Fibroblast of skin of left quadriceps (primary cell): ENCODE measurements around the gene FAM111B.
"Not testable (repeated sequence)": the region's sequence is repeated elsewhere in the genome, so short reads cannot be mapped to it uniquely, and the experiment has no call there.

Experiments
- DNase-seq, 2 experiments: peaks; one replicate each; pipeline ENCODE4 v3.0.0-alpha.2; 2013; ENCODE audit warnings: low read depth in 2 of 2

FAM111B gene

DNA sequence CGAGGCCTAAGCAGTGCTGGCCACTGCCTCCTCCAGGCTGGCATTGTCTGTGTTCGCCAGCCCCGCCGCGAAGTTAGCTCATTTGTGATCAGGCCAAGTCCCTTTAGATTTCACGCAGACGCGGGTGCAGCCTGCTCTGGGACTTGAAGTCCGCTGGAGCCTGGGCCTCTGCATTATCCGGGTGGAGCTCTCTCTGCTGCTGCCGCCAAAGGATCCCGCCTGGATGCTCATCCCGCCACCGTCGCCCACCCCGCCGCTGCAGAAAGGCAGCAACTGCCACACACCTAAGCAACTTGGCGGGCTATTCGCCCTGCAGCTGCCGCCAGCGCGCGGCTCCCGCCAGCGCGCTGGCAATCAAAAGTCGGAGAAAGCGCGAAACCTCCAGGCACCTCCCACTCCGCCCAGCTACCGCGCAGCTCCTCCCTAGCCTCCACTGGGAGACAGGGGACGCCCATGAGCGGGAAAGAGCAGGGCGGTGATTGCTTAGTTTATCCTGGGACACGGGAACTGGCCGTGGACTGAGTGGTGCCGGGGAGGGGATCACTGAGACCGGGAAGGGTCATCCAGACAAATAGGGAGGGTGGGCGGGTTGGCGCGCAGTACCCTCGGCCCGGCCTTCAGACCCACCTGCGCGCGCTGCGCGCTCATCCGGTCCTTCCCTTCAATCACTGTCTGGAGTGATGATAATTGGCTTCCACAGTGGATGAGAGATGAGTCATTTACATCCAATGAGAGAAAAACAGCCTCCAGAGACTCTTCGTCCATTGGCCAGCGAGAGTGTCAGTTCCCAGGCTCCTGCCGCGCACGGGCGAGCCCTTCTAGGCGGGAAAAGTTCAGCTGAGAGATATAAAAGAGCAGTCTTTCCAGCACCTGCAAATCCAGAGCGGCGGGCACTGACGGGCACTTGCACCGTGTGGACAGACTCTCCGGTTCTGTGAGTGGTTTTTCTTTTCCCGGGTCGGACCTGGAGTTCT lies at the start of gene FAM111B:
FAM111B (plus strand) TSS at position 875 of the 974 bp plus-strand sequence. CDS start 2,389 bp downstream, outside the sequence.
- peak; percentile 83 to 85 for DNase-seq

DNA sequence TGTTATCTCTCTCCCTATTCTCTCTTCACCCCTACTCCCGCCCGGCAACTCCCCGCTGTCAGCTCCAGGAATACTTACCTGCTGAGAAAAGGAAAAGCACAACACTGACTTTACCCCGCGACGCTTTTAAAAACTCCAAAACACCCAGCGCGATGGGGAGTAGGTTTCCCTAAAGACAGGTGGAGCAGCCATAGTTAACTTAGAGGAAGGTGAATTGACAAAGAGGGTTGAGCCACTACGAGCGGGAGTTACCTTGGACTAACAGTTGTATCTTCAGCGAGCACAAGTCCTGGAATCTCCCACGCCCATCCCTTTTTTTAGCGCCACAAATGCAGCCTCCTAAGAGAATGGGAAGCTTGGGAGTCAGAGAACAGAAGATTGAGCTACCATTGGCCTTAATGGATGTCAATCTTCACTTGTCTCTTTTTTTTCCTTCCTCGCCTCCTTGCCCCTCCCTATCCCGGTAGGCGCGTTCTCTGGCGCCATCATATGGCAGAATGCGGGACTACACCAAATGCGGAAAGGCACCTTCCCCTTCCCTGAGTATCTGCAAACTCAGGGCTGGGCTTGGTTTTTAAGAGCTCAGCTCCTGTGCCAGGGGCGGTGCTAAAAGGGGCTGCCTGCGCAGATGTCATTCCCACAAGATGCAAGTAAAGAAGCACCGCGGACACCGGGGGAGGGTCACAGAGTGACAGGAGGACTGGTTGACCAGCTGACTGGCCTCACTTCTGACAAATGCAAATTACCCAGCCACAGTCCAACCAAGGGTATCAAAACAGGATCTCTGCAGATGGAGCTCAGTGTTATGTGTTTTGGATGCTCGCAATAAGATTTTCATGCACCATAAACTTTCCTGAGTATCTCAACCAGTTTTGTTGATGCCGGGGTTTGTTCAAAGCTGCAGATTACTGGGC lies 48.7 kb upstream of the FAM111B start:
- peak; percentile 86 to 87 for DNase-seq

- DNase-seq: not testable (repeated sequence)
Observed at GRCh38 chr11:59060096-59060495, 46.9 kb upstream of the FAM111B start.

DNA sequence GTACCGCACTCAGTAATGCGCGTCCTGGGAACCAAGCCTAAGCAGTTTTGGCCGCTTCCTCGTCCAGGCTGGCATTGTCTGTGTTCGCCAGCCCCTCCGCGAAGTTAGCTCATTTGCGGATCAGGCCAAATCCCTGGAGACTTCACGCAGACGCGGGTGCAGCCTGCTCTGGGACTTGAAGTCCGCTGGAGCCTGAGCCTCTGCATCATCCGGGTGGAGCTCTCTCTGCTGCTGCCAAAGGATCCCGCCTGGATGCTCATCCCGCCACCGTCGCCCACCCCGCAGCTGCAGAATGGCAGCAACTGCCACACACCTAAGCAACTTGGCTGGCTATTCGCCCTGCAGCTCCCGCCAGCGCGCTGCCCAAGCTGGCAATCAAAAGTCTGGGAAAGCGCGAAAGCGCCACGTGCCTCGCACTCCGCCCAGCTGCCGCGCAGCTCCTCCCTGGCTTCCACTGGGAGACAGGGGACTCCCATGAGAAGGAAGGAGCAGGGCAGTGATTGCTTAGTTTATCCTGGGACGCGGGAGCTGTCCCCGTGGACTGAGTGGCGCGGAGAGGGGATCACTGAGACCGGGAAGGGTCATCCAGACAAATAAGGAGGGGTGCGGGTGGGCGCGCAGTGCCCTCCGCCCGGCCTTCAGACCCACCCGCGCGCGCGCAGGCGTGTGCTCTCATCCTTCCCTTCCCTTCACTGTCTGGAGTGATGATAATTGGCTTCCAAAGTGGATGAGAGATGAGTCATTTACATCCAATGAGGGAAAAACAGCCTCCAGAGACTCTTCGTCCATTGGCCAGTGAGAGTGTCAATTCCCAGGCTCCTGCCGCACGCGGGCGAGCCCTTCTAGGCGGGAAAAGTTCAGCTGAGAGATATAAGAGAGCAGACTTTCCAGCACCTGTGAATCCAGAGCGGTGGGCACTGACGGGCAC lies 44.2 kb upstream of the FAM111B start:
- no peak for DNase-seq

DNA sequence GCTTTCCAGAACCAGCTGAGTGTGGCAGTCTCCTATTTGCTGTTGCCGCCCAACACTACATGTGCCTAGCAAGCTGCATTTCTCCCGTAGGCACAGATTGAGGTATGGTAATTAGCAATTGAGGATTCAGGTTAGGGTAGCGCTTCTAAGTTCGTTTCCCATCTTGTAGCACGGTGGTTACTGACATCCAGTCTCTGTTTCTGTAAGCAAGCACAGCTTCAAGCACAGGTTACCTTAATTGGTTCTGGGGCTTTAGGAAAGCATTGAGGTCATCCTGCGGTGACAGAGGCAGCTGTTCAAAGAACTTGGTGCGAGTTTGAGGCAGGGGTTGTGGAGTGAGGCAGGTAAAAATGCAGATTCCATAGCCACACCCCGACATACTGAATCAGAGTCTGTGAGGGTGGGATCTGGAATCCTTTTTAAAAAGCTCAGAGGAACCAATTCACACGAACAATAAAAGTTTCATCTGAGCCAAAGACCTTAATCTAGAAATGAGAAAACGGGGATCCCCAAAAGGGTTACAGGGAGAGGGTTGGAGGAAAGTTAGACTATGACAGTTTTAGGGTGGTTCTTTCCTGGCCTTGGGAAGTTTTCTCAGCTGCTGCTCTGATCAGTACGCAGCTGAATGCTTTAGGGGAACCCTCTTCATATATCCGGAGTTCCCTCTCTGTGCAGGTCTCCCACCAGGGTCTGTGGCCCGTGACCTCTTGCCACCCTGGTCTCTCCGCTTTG lies 42.9 kb upstream of the FAM111B start:
- DNase-seq: not testable (repeated sequence)

- no peak for DNase-seq
Observed at GRCh38 chr11:59069087-59069486, 38.0 kb upstream of the FAM111B start.

- DNase-seq: no peak
Observed at GRCh38 chr11:59076876-59077571, 30.0 kb upstream of the FAM111B start.

DNA sequence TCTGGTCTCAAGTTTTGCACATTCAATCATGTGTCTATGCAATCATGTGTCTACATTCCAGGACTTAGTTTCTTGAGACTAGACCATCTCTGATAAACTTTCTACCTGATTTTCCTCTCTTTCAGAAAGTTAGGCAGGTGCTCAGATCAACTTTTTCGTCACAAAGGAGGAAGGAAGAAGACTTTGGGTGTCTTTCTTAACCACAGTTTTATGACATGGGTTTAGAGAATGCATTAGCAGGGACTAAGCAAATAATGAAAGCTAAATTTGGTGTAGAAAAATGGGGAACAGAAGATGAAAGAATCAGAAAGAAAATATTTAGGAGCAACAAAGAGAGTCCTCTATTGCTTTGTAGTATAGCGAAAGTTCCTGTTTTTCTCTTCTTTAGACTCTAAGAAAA lies 28.6 kb upstream of the FAM111B start:
- no peak for DNase-seq

GRCh38 chr11:59079086-59079485 lies 28.0 kb upstream of the FAM111B start:
- DNase-seq: no peak

- not testable (repeated sequence) for DNase-seq
Observed at GRCh38 chr11:59080421-59080820, 26.6 kb upstream of the FAM111B start.

GRCh38 chr11:59081430-59082020 lies 25.5 kb upstream of the FAM111B start:
- DNase-seq: not testable (repeated sequence)

DNA sequence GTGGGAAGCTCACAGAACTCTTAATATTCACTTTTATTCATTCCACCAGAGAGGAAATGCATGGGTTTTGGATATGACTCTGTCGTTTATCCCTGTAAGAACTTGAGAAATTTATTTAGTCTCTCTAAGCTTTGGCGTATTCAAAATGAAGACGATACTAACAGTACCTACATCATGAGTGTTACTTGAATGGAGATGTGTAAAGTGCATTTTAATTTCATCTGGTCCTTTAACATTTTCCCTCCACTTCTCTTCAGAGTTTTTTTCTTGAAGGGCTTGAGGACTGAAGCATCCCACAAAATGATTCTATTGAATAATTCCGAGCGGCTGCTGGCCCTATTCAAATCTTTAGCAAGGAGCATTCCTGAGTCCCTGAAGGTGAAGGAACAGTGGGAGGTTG lies 21.0 kb upstream of the FAM111B start, which contains the start of gene GLYATL1B:
GLYATL1B (plus strand) TSS at position 301 of the 400 bp plus-strand sequence; CDS start at position 301, 0 bp downstream.
- DNase-seq: not testable (repeated sequence)

- DNase-seq: no peak
Observed at GRCh38 chr11:59088162-59088561, 18.9 kb upstream of the FAM111B start.

- DNase-seq: not testable (repeated sequence)
Observed at GRCh38 chr11:59093576-59093975, 13.5 kb upstream of the FAM111B start.

DNA sequence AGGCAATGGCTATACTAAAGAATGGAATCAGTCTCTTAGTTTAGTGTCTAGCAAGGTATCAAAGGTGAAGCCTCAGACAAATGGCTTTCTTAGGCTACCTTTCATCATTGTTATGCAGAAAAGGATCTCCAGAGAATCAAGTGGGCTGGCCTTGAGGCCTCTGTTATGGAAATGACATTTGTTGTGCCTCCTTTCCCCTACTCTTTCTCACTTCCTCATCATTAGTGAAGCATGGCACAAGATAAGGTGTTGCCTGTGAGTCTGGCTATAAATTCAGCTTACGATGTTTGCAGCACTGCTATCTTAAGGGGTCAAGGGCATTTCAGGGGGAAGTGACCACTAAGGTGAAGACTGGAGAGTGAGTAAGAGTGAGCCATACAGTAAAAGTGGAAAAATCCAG lies 11.8 kb upstream of the FAM111B start:
- DNase-seq: not testable (repeated sequence)

- not testable (repeated sequence) for DNase-seq
Observed at GRCh38 chr11:59095972-59096575, 11.0 kb upstream of the FAM111B start.

GRCh38 chr11:59097113-59097708 lies 9.8 kb upstream of the FAM111B start:
- peak; percentile 20 to 26 for DNase-seq

DNA sequence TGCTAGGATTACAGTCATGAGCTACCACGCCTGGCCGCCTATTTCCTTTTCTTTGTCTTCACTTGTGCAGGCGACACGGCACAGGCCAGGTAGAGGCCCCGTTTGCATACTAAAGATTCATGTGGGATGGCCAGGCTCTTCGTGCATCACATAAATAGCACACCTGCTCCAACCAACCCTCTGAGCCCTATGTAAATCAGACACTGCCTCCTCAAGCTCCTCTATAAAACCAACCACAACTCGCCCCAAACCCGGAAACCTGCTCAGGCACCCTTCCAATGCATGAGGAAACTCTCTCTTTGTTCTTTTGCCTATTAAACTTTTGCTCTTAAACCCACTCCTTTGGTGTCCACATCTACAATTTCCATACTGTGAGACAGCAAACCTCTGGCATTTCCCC lies 9.1 kb upstream of the FAM111B start:
- not testable (repeated sequence) for DNase-seq
